HepG2 (cell line): Measurements from ENCODE around the gene WNT3. TPM values are rescaled to one million over a fixed set of nuclear protein-coding genes. Genes with fewer than 3 reads are reported as not detected.

Experiments
- AHDC1 ChIP-seq: sonication (generic); formaldehyde crosslinking; IDR thresholded peaks from 2 replicates; pipeline ENCODE4 v1.5.1; 2020; ENCODE audit warnings: mild to moderate bottlenecking, missing genetic modification reagents, borderline replicate concordance
- BHLHE40 ChIP-seq: IDR thresholded peaks from 2 replicates; pipeline ENCODE4 v1.6.1; 2011; ENCODE audit warnings: low read length, improper control_type of control experiment
- ESRRA ChIP-seq: sonication (generic); formaldehyde crosslinking; IDR thresholded peaks from 2 replicates; pipeline ENCODE4 v1.5.1; 2020; ENCODE audit warnings: mild to moderate bottlenecking, low read depth, missing genetic modification reagents
- MAFF ChIP-seq: IDR thresholded peaks from 2 replicates; pipeline ENCODE4 v1.6.1; 2011; ENCODE audit warnings: low read depth, low read length, improper control_type of control experiment
- MIXL1 ChIP-seq: IDR thresholded peaks from 2 replicates; pipeline ENCODE4 v1.6.1; 2016
- REST ChIP-seq, 2 experiments: IDR thresholded peaks; 2 replicates each; pipeline ENCODE4 v1.6.1; 2011 to 2012; ENCODE audit warnings: low read length in 2 of 2, borderline replicate concordance in 1 of 2, low read depth in 1 of 2, mild to moderate bottlenecking in 1 of 2, moderate library complexity in 1 of 2
- RFX1 ChIP-seq: fragments of 450-650 bp; IDR thresholded peaks from 2 replicates; pipeline ENCODE4 v1.6.1; 2017
- RFX5 ChIP-seq: IDR thresholded peaks from 2 replicates; pipeline ENCODE4 v1.6.1; 2011; ENCODE audit warnings: low read depth, low read length, improper control_type of control experiment
- ZC3H4 ChIP-seq: sonication (generic); formaldehyde crosslinking; IDR thresholded peaks from 2 replicates; pipeline ENCODE4 v1.4.0; 2020; ENCODE audit warnings: missing genetic modification reagents, borderline replicate concordance
- ZNF335 ChIP-seq: sonication (generic); formaldehyde crosslinking; IDR thresholded peaks from 2 replicates; pipeline ENCODE4 v1.4.0; 2020; ENCODE audit warnings: missing genetic modification reagents
- ZNF577 ChIP-seq: sonication (generic); formaldehyde crosslinking; IDR thresholded peaks from 2 replicates; pipeline ENCODE4 v1.4.0; 2020; ENCODE audit warnings: mild to moderate bottlenecking, low read depth, missing genetic modification reagents, borderline replicate concordance
- ZNF646 ChIP-seq: sonication (generic); formaldehyde crosslinking; IDR thresholded peaks from 2 replicates; pipeline ENCODE4 v1.9.0; 2021; ENCODE audit warnings: mild to moderate bottlenecking, missing genetic modification reagents
- polyA plus RNA-seq, 8 experiments: library from polyadenylated mRNA; depleted of rRNA in 3 of 8; stranded (reverse) in 7 of 8; unstranded in 1 of 8; fragments of >200 nt; fragmentation: Illumina TruSeq in 4 of 8; extraction: Trizol in 4 of 8; gene quantifications; 2 replicates each; pipeline versions ENCODE4 v1.2.1 to v1.2.3, GENCODE V29; 2011 to 2016; ENCODE audit warnings: low read depth in 4 of 8, missing spikeins in 1 of 8, mixed read lengths in 1 of 8; ENCODE audit not compliant: insufficient read depth in 1 of 8
- total RNA-seq, 5 experiments: library from RNA; depleted of rRNA; stranded (reverse); fragments of >200 nt; fragmentation: Illumina TruSeq; extraction: Trizol; gene quantifications; 2 replicates each; pipeline ENCODE4 v1.2.3, GENCODE V29; 2016; ENCODE audit warnings: low read depth in 1 of 5

WNT3 gene
- total and polyA plus RNA-seq, 2 of the 13 experiments (the other 11 are each of a cell fraction or from before 2014, with no cell fraction given): 8.5 to 10.3 TPM

GRCh38 chr17:46777943-46778915 is 40.3 kb downstream of the WNT3 start (continued):
- TF ChIP-seq REST (IDR thresholded peaks at IDR 0.05; ENCODE audit: borderline replicate concordance in 1 of 2, low read depth in 1 of 2, low read length in 2 of 2) (peak; percentile 32 to 87), ZC3H4 (CRISPR knock-in tag) (peak; percentile 20; the same call in 1 of the 2 replicates), ZNF577 (no peak), MIXL1 (CRISPR knock-in tag) (no peak), RFX1 (peak; percentile 78), ZNF646 (CRISPR knock-in tag) (0 out of 2 replicates have a peak, but pooled peaks have one; percentile 48), AHDC1 (CRISPR knock-in tag) (no peak), RFX5 (peak; percentile 42; the same call in 1 of the 2 replicates), BHLHE40 (peak; percentile 83), MAFF (peak; percentile 90), ZNF335 (CRISPR knock-in tag) (no peak), ESRRA (CRISPR knock-in tag) (peak; percentile 56; the same call in 1 of the 2 replicates)
